Nephron (organoid): ENCODE results near the gene SND1.

Experiments
- H3K27ac Mint-ChIP-seq, 3 experiments: 2 replicates each; pipeline ENCODE4 v1.8.0; 2020; ENCODE audit warnings: mixed read lengths in 3 of 3, mild to moderate bottlenecking in 2 of 3, moderate library complexity in 1 of 3
- H3K27me3 Mint-ChIP-seq: 2 replicates; pipeline ENCODE4 v1.8.0; 2021; ENCODE audit warnings: low read depth, mild to moderate bottlenecking, moderate library complexity, mixed read lengths
- H3K36me3 Mint-ChIP-seq: 2 replicates; pipeline ENCODE4 v1.8.0; 2020; ENCODE audit warnings: low read depth, mixed read lengths
- H3K4me1 Mint-ChIP-seq: 2 replicates; pipeline ENCODE4 v1.8.0; 2020; ENCODE audit warnings: mixed read lengths
- H3K4me3 Mint-ChIP-seq, 3 experiments: 2 replicates each; pipeline ENCODE4 v1.8.0; 2020; ENCODE audit warnings: mild to moderate bottlenecking in 3 of 3, mixed read lengths in 3 of 3, moderate library complexity in 2 of 3
- H3K9me3 Mint-ChIP-seq: 2 replicates; pipeline ENCODE4 v1.8.0; 2020; ENCODE audit warnings: mixed read lengths
- CTCF ChIP-seq, 3 experiments: fragments of 200-600 bp; sonication (generic); IDR thresholded peaks; one replicate each; pipeline ENCODE4 v1.5.0; 2021; ENCODE audit warnings: antibody characterized with exemption in 3 of 3; ENCODE audit not compliant: unreplicated experiment in 3 of 3

Gene SND1

GRCh38 chr7:127998671-127999070 lies 346.7 kb downstream of the SND1 start:
- H3K4me3 Mint-ChIP-seq: no peak overlapping the region

GRCh38 chr7:128000048-128000447 lies 348.1 kb downstream of the SND1 start:
- no peak overlapping the region for H3K4me3 Mint-ChIP-seq
- no peaks in the 10 kb centered on the region for H3K36me3 Mint-ChIP-seq
- peaks cover 49% of the 10 kb centered on the region for H3K4me1 Mint-ChIP-seq
- H3K27ac Mint-ChIP-seq: no peak overlapping the region
- no peak for TF ChIP-seq CTCF (IDR thresholded peaks at IDR 0.05; ENCODE audit: unreplicated experiment in 3 of 3)
- no peaks in the 10 kb centered on the region for H3K27me3 Mint-ChIP-seq
- no peaks in the 10 kb centered on the region for H3K9me3 Mint-ChIP-seq

More at GRCh38 chr7:127998671-127999070, 346.7 kb downstream of the SND1 start:
- TF ChIP-seq CTCF (IDR thresholded peaks at IDR 0.05; ENCODE audit: unreplicated experiment in 3 of 3): no peak
- H3K27ac Mint-ChIP-seq: peak overlapping the region in 2 of 3 experiments; percentile 32 to 81
- H3K36me3 Mint-ChIP-seq: peaks cover 6% of the 10 kb centered on the region
- H3K4me1 Mint-ChIP-seq: peaks cover 51% of the 10 kb centered on the region
- H3K9me3 Mint-ChIP-seq: no peaks in the 10 kb centered on the region
- H3K27me3 Mint-ChIP-seq: no peaks in the 10 kb centered on the region

GRCh38 chr7:128000854-128001265 lies 348.9 kb downstream of the SND1 start:
- no peak for TF ChIP-seq CTCF (IDR thresholded peaks at IDR 0.05; ENCODE audit: unreplicated experiment in 3 of 3)
- Mint-ChIP-seq H3K9me3 (no peaks in the 10 kb centered on the region), H3K4me1 (peaks cover 46% of the 10 kb centered on the region), H3K4me3 (no peak overlapping the region), H3K27me3 (no peaks in the 10 kb centered on the region), H3K27ac (peak overlapping the region in 2 of 3 experiments; percentile 13 to 65), H3K36me3 (no peaks in the 10 kb centered on the region)

- H3K36me3 Mint-ChIP-seq: no peaks in the 10 kb centered on the region
- no peak for TF ChIP-seq CTCF (IDR thresholded peaks at IDR 0.05; ENCODE audit: unreplicated experiment in 3 of 3)
- H3K27ac Mint-ChIP-seq: no peak overlapping the region
- H3K4me1 Mint-ChIP-seq: peaks cover 24% of the 10 kb centered on the region
- no peaks in the 10 kb centered on the region for H3K27me3 Mint-ChIP-seq
- no peak overlapping the region for H3K4me3 Mint-ChIP-seq
- H3K9me3 Mint-ChIP-seq: no peaks in the 10 kb centered on the region
Measured at GRCh38 chr7:128003167-128003566, 351.2 kb downstream of the SND1 start.

- H3K36me3 Mint-ChIP-seq: no peaks in the 10 kb centered on the region
Measured at GRCh38 chr7:128003787-128004186, 351.8 kb downstream of the SND1 start.

More at GRCh38 chr7:128003787-128004186, 351.8 kb downstream of the SND1 start:
- H3K4me3 Mint-ChIP-seq: no peak overlapping the region
- H3K9me3 Mint-ChIP-seq: no peaks in the 10 kb centered on the region
- H3K4me1 Mint-ChIP-seq: peaks cover 20% of the 10 kb centered on the region
- peak overlapping the region in 1 of 3 experiments; percentile 6 for H3K27ac Mint-ChIP-seq
- no peaks in the 10 kb centered on the region for H3K27me3 Mint-ChIP-seq
- TF ChIP-seq CTCF (IDR thresholded peaks at IDR 0.05; ENCODE audit: unreplicated experiment in 3 of 3): no peak
